ENCODE measurements around the gene CNNM3.

CNNM3 gene

DNA sequence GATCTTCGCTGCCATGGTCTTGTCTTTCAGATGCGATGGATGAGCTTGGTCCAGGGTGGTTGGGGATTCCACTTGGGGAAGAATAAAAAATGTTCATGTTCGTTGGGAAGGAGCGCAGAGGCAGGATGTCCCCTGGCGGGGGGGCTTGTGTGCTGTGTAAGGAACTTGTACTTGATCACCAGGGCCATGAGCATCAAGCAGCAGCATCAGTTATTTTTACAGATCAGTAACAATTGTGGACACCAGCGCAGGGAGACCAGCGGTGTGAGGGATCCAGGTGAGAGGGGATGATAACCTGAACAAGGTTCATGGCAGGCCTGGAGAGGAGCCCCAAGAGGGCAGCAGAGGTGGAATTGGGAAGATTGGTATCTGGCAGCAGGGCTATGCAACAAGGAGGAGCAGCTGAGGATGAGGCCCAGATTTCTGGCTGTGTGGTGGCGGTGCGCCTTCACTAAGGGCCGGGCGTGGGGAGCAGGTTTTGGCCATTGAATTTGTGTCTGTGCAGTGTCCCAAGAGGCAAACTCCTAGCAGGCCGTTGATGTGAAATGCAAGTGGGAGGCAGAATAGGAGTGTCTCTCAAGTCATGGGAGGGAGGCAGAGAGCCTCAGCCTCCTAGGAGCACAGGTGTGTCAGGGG lies 3.9 kb downstream of the CNNM3 start:
- DNase-seq, result no peak

DNA sequence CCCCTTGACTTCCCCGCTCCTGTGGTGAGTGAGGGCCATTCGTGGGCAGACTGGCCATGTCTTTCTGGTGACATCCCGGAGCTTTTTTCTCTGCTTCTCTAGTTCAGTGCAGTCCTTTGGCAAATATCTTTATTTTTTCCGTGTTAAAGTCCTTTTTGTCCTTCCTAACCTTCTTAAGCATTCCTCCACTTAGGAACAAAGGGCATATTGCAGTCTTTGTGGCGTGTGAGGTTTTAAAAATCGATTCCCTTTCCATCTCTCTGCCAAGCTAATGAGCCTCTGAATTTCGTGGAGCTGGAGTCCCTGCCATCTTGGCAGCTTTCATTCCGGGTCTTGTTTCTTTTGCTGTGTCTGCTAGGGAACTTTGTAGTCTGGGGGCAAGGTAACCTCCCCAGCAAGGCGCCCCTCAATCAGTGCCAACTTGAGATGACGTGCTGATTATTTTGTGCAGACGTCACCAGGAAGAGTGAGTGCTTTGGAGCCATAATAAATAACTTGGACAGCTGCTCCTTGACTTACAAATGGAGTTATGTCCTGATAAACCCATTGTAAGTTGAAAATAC lies 5.1 kb downstream of the CNNM3 start:
- DNase-seq, result no peak

DNA sequence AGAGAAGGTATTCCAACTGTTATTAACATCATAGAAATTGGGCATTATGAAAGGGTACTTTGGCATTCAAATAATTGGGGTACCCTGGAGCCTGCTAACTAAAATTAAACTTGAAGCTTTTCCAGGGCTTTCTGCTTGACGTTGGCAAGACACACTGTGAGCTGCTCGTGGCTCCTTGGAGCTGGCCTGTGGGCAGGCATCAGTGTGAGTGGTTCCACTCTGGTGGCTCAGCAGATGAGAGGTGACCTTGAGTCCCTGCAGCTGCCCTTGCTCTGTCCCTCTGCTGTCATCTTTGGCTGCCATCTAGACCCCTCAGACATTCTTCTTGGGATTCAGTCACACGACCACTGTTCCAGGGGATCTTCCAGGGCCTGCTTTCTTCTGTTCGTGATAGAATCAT lies 6.7 kb downstream of the CNNM3 start:
- no peak for DNase-seq

DNA sequence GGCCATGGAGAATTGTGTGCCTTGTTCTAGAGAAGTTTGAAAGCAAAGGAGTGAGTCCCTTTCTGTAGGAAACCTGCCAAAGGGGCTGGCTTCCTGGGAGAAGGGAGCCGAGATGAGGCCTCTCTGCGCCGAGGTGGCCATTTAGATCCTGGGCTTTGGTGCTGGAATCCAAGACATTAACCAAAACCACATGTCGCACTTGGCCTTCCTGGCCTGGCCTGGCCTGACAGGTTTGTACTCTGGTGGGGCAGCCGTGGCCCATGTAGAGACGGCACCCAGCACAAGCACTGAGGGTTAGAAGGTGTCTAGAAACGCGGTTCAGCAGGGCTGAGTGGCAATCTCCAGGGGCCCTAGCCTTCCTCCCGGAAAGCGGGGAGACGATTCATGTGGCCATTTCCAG lies 7.1 kb downstream of the CNNM3 start:
- no peak for DNase-seq

DNA sequence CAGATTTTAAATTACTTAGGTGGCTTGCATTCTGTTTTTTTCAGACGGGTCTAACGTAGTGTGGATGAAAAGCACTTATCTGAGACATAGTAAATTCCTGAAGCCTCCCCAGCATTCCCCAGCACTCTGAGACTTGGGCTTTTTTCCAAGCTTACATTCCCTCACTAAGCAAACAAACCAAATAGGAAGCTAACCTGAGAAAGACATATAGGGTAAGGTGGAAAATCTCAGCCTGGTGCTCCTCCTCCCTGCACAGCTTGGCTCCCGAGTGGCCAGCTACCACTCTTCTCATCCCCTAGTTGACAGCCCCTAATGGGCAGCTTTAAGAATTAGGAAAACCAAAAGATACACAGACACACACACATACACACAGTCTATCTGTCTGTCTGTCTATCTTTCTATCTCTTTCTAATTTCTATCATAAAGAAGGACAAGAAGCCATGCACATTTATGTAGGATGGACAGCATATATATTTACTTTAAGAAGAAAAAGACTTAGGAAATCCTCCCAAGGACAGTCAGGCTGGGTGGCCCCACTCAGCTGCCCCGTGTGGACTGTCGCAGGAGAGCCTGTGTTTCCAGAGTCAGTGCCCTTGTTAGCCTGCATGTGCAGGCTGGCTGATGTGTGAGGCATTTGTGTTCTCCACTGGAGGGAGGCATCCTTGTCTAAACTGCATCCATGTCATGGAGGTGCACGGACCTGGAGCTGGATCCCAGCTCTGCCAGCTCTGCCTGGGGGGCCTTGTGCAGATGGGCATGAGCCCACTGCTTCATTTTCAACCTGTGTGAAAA lies 8.2 kb downstream of the CNNM3 start:
- DNase-seq, result no peak

DNA sequence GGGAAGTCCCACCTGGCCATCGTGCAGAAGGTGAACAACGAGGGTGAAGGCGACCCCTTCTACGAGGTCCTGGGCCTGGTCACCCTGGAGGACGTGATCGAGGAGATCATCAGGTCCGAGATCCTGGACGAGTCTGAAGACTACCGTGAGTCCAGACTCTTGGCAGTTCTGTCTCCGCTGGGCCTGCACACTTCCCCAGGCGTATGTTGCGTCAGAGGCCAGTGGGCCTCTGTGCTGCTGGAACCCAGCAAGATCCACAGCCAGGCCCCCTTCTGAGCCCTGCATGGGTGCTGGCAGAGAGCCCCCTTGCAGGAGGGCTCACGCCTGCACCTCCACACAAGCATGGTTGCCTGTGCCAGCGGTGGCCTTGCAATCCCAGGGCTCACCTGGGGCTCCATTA lies 9.0 kb downstream of the CNNM3 start:
- DNase-seq, result no peak

DNA sequence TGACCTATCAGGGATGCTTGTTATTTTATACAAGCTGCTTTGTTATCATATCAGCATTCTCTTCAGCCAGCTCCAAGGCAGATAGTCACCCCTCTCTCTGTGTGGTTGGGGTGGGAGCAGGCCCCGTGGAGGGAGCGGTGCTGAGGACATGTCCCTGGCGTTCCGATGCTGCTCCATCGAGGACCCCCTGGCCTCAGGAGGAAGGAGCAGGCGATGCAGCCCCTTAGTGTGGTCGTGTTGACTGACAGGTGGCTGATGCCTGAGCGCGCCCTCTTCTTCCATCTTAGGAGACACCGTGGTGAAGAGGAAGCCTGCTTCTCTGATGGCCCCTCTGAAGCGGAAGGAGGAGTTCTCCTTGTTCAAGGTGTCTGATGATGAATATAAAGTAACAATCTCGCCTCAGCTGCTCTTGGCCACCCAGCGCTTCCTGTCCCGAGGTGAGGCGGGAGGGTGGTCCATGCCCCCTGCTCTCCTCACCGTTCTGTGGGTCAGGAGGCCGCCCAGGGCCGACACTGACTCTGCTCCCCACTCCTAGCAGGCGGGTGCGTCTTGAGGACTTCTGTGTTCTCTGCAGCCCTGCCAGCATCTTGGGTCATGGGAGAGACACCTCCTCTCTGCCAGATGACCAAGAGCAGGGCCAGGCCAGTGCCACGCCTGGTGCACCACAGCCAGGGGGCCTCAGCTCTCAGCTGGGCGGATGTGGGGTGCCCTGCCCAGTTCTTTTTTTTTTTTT lies 10.6 kb downstream of the CNNM3 start:
- no peak for DNase-seq

DNA sequence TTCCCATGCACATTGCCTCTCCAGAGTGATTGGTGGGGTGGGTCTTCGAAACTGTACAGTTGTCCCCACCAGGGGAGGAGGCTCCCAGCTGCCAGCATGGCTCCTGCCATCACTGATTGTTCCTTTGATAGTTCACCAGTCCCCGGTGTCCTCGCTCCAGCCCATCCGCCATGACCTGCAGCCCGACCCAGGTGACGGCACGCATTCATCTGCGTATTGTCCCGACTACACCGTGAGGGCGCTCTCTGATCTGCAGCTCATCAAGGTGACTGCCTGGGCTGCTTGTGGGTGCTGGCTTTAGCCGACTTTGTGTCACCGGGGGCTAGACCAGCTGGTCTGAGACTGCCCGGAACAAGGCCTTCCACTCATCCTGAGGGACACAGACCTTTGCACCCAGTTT lies 12.4 kb downstream of the CNNM3 start:
- DNase-seq, result no peak

DNA sequence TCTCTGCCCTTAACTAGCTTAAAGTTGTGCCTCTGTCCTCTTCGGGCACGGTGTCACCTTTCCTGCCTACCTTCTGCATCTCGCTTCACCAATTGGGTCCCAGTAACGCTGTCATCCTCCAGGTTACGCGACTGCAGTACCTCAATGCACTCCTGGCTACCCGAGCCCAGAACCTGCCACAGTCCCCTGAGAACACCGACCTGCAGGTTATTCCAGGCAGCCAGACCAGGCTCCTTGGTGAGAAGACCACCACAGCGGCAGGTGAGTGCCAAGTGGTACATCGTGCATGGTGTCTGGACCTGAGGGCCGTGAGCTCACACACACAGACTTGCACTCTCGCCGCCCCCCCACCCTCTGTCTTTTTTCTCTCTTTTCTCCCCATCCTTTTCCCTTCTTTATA lies 12.8 kb downstream of the CNNM3 start:
- no peak for DNase-seq

DNA sequence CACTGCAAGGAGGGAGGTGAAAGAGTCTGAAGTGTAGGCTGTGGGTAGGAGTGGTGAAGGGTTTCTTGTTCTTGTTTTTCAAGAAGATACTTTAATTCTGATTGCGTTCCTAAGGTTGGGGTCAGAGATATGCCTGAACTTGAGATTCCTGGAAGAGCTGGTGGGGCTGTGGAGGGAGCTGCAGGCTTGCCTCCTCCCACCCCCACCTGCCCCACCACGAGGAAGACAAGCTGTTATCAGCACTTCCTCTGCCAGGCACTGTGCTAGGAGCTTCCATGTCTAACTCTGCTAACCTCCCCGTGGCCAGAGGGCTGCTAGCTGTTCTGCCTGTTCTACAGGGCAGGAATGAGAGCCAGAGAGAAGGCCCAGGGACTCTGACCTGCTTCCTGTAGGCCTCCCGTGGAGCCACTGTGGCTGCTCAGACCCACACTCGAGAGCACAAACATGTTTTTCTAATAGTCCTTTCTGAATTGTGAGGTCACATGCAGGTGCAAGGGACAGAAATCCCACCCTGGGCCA lies 14.0 kb downstream of the CNNM3 start:
- no peak for DNase-seq

DNA sequence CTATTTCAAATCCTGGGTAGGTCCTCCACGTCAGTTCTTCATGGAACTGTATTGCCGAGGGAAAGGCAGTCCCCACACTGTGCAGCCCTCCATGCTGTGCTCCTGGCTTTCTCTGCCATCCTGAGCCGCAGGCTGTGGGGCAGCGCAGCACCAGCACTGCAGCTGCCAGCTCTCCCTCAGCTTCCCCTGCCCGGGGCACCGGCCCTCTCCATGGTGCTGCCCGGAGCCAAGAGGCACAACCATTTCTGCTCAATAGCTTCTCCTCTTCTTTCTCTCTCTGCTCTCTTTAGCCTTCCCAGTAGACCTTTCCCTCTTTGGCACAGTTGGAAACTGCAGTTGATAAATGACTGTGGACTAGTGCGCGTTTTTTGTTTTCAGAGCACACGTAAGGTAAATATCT lies 15.6 kb downstream of the CNNM3 start:
- DNase-seq, result no peak

DNA sequence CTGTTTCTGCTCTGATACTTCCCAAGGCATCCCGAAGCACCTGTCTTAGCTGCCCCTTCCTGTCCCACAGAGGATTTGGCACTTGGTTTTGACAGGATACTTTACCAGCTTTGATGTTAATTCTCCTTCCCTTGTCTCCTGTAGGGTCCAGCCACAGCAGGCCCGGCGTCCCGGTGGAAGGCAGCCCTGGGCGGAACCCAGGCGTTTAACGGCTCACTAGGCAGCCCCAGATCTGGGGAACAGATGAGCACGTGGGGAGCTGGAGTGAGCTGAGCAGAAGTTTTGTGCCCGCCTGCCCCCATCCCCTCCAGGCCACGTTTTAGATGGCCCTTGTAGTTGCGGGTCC lies 16.3 kb downstream of the CNNM3 start:
- DNase-seq, result no peak

DNA sequence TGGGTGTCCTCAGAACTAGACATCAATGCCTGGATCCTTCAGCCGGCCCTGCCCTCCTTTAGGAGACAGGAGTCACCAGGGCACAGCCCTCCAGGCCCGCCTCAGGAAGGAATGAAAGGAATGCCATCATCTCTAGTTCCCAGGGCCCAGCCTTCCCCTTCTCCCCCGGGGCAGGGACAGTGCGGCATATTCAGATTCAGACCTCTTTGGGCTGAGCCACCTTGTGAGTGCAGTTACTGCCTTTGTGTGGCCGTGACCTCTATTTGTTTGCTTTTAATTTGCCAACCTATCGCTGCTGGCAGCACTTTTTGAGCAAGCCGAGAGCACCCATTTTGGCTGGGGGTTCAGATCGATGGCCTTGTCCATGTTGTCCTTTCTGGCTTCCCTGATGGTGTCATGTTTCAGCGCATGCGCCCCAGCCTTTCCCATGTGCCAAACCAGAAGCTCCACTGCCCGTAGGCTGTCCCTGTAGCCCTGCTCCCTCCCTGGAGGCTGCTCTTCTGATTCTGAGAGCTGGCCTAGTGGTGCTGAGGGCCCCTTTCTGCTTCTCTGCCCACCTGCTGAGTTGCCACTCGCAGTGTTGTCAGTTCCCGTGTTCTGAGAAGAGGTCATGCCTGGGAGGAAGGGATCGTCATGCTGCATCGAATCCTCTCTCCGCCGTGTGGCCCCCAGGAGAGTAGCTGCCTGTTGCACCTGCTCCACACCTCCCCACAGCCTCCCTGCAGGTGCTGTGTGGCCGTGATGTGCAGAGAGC lies 16.9 kb downstream of the CNNM3 start:
- DNase-seq, result peak; percentile 93

DNA sequence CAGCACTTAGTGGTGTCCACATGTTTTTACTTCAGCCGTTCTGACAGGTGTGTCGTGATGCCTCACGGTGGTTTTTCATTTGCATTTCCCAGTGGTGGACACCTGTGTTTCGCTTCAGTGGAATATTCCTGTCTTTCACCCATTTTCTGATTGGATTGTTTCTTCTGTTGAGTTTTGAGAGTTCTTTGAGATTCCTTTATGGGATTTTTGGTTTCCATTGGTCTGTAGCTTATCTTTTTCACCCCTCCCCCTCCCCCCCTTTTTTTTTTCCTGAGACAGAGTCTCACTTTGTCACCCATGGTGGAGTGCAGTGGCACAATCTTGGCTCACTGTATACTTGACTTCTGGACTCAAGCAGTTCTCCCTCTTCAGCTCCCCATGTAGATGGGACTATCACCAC lies 19.8 kb downstream of the CNNM3 start:
- DNase-seq, result no peak

DNA sequence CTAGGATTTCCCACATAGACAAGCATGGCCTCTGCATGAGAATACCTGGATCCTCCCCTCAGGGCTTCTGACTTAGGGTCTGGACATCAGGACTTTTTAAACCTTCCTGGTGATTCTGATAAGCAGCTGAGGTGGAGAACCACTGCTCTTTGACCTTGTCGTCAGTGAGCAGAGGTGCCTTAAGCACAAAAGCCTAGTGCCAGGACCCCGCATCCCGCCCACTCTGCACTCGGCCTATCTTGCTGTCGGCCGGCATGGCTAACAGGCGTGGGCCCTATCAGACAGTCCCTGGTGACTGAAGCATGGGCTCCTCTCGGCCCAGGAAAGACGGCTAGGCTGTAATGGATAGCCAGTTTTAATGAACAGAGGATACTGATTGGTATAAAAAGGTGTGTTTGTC lies 21.5 kb downstream of the CNNM3 start:
- DNase-seq, result no peak

DNA sequence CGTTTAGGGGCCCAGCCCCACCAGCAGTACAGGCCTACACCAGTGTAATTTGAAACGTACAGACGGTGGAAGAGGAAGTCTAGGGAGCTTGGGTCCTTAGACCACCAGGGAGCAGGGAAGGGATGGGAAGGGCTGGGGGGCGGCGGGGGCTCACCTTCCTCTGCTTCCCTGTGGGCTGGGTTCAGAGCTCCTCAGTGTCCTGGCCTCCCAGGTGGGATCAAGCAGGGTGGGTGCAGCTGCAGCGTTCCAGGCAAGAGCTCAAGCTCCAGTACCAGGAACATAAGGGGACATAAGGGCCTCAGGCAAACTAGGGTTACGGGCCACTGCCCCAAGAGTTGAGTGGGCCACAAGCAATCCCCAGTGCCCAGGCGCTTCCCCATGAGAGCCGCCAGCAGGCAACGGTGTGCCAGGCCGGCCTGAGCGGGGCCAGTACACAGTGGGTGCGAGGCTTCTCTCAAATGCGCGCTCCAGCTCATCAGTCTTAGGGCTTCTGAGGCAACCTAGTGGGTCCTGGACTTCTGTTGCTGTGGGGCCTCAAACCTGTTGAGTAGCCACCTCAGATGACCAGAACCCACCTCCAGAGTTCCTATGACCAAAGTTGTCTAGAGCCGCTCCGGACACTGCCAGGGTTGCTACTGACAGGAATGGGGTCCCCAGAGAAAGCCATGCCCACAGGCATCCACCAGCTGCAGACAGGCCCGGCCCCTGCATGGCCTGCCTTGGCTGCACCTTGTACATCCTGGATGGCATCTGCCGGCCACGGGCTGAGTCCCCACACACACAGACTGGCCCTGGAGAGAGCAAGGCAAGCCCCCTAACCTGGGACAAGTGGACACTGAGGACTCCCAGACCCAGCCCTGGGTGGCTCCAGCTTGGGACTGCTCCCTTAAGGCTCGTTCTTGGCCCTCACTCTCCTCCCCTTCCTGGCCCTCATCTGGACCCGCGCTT lies 22.6 kb downstream of the CNNM3 start:
- no peak for DNase-seq

DNA sequence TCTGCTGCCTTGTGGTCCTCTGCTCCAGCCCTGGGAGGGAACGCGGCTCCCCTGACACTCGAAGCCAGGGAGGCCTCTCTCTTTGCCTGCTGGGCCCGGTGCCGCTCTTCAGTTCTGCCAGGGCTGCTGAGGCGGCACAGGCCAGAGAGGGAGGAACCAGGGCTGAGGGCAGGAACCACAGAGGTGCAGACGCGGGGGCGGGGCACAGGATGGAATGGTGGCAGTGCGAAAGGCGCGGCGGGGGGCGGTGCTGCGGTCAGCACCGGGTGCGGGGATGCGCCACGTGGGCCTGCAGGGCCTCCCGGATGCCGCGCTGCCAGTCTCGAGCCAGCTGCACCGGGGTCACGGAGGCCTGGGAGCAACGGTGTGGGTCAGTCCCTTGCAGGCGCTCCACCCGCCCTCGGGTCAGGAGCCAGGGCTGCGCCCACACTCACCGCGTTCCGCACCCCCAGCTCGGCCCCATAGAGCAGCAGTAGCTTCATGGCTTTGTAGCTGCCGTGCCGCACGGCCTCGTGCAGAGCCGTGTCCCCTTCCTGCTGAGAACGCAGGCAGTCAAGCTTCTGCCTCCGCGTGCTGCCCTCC lies 23.3 kb downstream of the CNNM3 start:
- DNase-seq, result no peak

DNA sequence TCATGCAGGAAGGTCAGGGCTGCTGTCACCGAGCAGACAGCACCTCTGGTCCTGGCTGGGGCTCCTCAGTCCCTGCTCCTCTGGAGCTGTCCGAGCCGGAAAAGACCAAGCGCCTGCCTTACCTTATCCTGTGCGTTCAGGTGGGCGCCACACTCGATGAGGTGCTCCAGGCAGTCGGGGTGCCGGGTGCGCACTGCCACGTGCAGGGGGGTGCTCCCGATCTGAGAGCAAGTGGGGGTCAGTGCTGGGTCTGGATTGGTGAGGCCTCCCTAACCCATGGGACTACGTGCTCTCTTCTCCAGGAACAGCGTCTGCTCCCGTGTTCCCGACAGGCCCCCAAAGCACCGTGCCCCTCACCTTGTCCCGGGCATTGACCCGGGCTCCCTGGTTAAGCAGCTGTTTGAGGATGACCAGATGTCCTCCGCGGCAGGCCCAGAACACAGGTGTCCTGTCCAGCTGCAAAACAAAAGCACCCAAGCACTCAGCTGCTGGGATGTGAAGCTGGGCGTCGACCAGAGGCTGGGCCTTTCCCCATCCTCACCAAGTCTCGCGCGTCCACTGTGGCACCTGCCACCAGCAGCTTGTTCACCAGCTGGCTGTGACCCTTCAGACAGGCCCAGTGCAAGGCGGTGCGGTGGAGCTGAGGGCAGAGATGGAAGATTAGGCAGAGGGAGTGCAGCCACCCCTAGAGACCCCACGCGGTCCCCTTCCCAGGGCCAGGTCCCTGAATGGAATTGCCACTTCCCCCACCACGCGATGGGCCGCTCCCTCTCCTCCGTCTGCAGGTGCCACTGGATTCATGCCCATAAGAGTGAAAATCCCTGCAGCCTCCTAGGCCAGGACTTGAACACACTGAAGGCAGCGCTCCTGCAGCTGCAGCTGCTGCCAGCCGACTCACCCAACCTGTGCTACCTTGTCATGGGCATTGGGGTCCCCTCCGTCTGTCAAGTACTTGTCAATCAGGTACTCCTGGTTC lies 24.1 kb downstream of the CNNM3 start:
- DNase-seq, result no peak

DNA sequence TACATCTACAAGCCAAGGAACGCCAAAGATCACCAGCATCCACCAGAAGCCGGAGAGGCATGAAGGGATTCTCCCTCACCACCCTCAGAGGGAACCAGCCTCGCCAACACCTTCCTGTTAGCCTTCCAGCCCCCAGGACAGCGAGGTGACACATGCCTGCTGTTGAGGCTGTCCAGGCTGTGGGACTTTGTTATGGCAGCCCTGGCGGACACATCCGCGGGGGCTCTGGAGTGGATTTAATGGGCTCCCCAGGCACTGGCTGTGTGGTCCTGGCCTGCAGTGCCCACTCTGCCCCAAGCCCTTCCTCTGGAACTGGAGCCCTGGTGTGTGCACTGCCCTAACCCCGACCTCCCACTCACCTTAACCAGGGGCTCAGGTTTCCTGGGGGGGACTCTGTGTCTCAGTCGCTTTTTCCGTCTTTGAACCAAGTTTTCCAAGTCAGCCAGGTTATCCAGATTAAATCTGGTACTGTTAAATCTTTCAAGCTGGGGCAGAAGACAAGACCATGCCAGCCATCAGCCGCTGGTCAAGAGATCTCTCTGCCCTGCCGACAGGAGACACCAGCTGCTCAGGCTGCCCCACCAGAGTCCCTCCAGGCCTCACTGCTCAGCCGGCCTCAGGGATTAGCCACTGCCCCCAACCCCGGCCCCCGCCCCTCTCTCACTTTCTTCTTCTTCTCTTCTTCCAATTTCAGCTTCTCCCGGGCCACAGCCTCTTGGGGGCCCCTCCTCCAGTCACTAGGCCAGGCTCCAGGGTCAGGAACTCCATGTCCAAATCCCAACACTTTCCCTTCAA lies 25.8 kb downstream of the CNNM3 start:
- DNase-seq, result no peak

Data from DMS79 treated with DMSO at 0.1 percent for 48 hours (cell line).